Measurements from ENCODE around the gene PCAT6.

GRCh38 chr1:202802998-202803932 lies 7.5 kb upstream of the PCAT6 start:
- no peak for TF ChIP-seq CTCF (IDR thresholded peaks at IDR 0.05)
- no peak for TF ChIP-seq EZH2 (IDR thresholded peaks at IDR 0.05; ENCODE audit: borderline replicate concordance, insufficient read depth, low read depth, low read length, poor library complexity, severe bottlenecking)
